Liver (tissue), 9 donors: ENCODE results near the gene BICDL1. TPM values are rescaled to one million over a fixed set of nuclear protein-coding genes. Genes with fewer than 3 reads are reported as not detected.
A peak's percentile ranks its signal among the peaks of the same experiment; 100 is the strongest.

ENCODE experiments used
- DNase-seq: peaks from one replicate; pipeline ENCODE4 v3.0.0-alpha.2; 2017; ENCODE audit warnings: low spot score
- H3K27ac ChIP-seq, 2 donors: one replicate each; pipeline ENCODE4 v1.7.0; 2013; ENCODE audit warnings: inconsistent platforms in 2 of 2, low read length in 2 of 2, control low read depth in 1 of 2, low read depth in 1 of 2, mild to moderate bottlenecking in 1 of 2
- H3K27me3 ChIP-seq, 4 donors: one replicate each; pipeline versions ENCODE4 v1.6.1 to v1.7.0; 2013; ENCODE audit warnings: low read length in 3 of 4, inconsistent platforms in 1 of 4, mild to moderate bottlenecking in 1 of 4, moderate library complexity in 1 of 4; ENCODE audit not compliant: control insufficient read depth in 4 of 4, insufficient read depth in 4 of 4
- H3K36me3 ChIP-seq, 4 donors: one replicate each; pipeline versions ENCODE4 v1.6.1 to v1.7.0; 2013; ENCODE audit warnings: low read length in 3 of 4, mild to moderate bottlenecking in 3 of 4, low read depth in 1 of 4, moderate library complexity in 1 of 4; ENCODE audit not compliant: control insufficient read depth in 4 of 4, insufficient read depth in 3 of 4
- H3K4me1 ChIP-seq, 4 donors: one replicate each; pipeline versions ENCODE4 v1.6.1 to v1.7.0; 2013; ENCODE audit warnings: low read length in 3 of 4, mild to moderate bottlenecking in 3 of 4, moderate library complexity in 1 of 4; ENCODE audit not compliant: control insufficient read depth in 4 of 4, insufficient read depth in 4 of 4
- H3K4me3 ChIP-seq, 3 donors: one replicate each; pipeline versions ENCODE4 v1.6.1 to v1.7.0; 2013; ENCODE audit warnings: low read length in 3 of 3, control low read depth in 1 of 3, low read depth in 1 of 3, mild to moderate bottlenecking in 1 of 3
- H3K9ac ChIP-seq, 2 donors: one replicate each; pipeline ENCODE4 v1.7.0; 2013; ENCODE audit warnings: low read length in 2 of 2, mild to moderate bottlenecking in 2 of 2, moderate library complexity in 2 of 2, control low read depth in 1 of 2, low read depth in 1 of 2
- H3K9me3 ChIP-seq, 4 donors: one replicate each; pipeline versions ENCODE4 v1.6.1 to v1.7.0; 2013; ENCODE audit warnings: low read length in 3 of 4; ENCODE audit not compliant: control insufficient read depth in 4 of 4
- ATF3 ChIP-seq: IDR thresholded peaks from 2 replicates; pipeline ENCODE4 v1.6.1; 2016; ENCODE audit warnings: antibody characterized with exemption
- EGR1 ChIP-seq, 2 donors: IDR thresholded peaks; 2 replicates each; pipeline ENCODE4 v1.6.1; 2016 to 2018; ENCODE audit warnings: antibody characterized with exemption in 2 of 2, low read depth in 2 of 2
- FOXA2 ChIP-seq: IDR thresholded peaks from 2 replicates; pipeline ENCODE4 v1.6.1; 2016; ENCODE audit warnings: antibody characterized with exemption
- GABPA ChIP-seq, 2 donors: IDR thresholded peaks in 1 of 2; conservative IDR thresholded peaks in 1 of 2; 2 replicates each; pipeline ENCODE4 v1.6.1; 2016; ENCODE audit warnings: antibody characterized with exemption in 2 of 2, mild to moderate bottlenecking in 1 of 2, moderate library complexity in 1 of 2
- HNF4A ChIP-seq, 2 donors: conservative IDR thresholded peaks; 2 replicates each; pipeline ENCODE4 v1.6.1; 2016; ENCODE audit warnings: antibody characterized with exemption in 2 of 2, mild to moderate bottlenecking in 2 of 2
- JUND ChIP-seq, 2 donors: IDR thresholded peaks; 2 replicates each; pipeline ENCODE4 v1.6.1; 2016; ENCODE audit warnings: antibody characterized with exemption in 2 of 2
- NR2F2 ChIP-seq: IDR thresholded peaks from 2 replicates; pipeline ENCODE4 v1.6.1; 2016; ENCODE audit warnings: antibody characterized with exemption
- TAF1 ChIP-seq: conservative IDR thresholded peaks from 2 replicates; pipeline ENCODE4 v1.6.1; 2016; ENCODE audit warnings: antibody characterized with exemption, mild to moderate bottlenecking
- WGBS: extraction: QIAGEN DNeasy Blood & Tissue Kit; methylation state at CpG from one replicate; pipeline ENCODE4 v1.1.7; 2013; 5-methylcytosine and 5-hydroxymethylcytosine counted together
- polyA plus RNA-seq, 2 donors: library from polyadenylated mRNA; stranded (reverse) in 1 of 2; unstranded in 1 of 2; fragments of 200-250 nt in 1 of 2; fragments of >200 nt in 1 of 2; fragmentation: Nextera tagmentation in 1 of 2; extraction: Ambion mirVana in 1 of 2; gene quantifications; one replicate each; pipeline versions ENCODE4 v1.2.1 to v1.2.3, GENCODE V29; 2013 to 2015
- total RNA-seq, 2 donors: library from RNA; depleted of rRNA; stranded (reverse); fragments of >200 nt; gene quantifications; one replicate each; pipeline ENCODE4 v1.2.3, GENCODE V29; 2014
- TF ChIP-seq, protein P1 (sequence below): IDR thresholded peaks from 2 replicates; pipeline ENCODE4 v1.6.1; 2016; ENCODE audit warnings: antibody characterized with exemption, mild to moderate bottlenecking
- TF ChIP-seq, protein P2 (sequence below): IDR thresholded peaks from 2 replicates; pipeline ENCODE4 v1.6.1; 2016; ENCODE audit warnings: antibody characterized with exemption
- donor health status: healthy.
- donor health status: healthy.
- donor health status: healthy.
- donor health status: healthy.
- donor health status: healthy.

The BICDL1 gene
- total and polyA plus RNA-seq, 4 donors, result 0.65 to 3.8 (median 2.3) TPM

GRCh38 chr12:120118321-120119061, 129.5 kb downstream of the BICDL1 start:
- WGBS, result 77% methylated on average over 11 of the region's 11 CpGs
- TF ChIP-seq EGR1 (IDR thresholded peaks at IDR 0.05; ENCODE audit: low read depth in 2 of 2) (no peak), FOXA2 (no peak), GABPA (IDR thresholded peaks at IDR 0.05 in 1 of 2, conservative IDR thresholded peaks at IDR 0.05 in 1 of 2) (no peak)
- Histone ChIP-seq H3K9ac (peak overlapping the region in 1 of 2 donors; percentile 12), H3K4me1 (peaks cover 13 to 30% (median 26%) of the 10 kb centered on the region in 4 donors), H3K4me3 (peak overlapping the region in 1 of 3 donors; percentile 97), H3K27me3 (no peaks in the 10 kb centered on the region), H3K9me3 (no peaks in the 10 kb centered on the region), H3K27ac (peak overlapping the region in 1 of 2 donors; percentile 23), H3K36me3 (no peaks in the 10 kb centered on the region)
- no peak for DNase-seq

- no peak overlapping the region for H3K4me3 ChIP-seq
- no peak overlapping the region for H3K27ac ChIP-seq
These were observed 130.4 kb downstream of the BICDL1 start for GRCh38 chr12:120119271-120119973.

DNA sequence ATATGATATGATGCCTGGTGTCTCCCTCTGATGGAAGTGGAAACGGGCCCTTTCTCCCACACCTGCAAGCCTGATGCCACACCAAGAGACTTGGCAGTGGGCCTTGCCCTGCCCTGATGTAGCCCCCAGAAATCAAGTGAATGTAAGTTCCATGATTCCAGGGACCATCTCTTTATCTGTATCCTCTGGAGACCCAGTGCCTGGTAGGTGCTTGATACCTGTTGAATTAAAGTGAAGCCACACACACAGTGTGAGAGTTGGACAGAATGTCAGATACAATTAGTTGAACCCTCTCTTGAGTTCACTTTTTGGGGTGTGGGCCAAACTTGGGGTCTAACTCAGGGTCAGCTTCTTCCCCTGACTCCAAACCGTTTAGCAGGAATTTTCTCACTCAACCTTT, 132.3 kb downstream of the BICDL1 start:
- peaks cover 0 to 7% (median 1%) of the 10 kb centered on the region in 4 donors for H3K36me3 ChIP-seq
- TF ChIP-seq EGR1 (IDR thresholded peaks at IDR 0.05; ENCODE audit: low read depth in 2 of 2) (no peak), HNF4A (conservative IDR thresholded peaks at IDR 0.05) (no peak), NR2F2 (no peak), ATF3 (no peak), TAF1 (no peak), FOXA2 (no peak)
- TF ChIP-seq, protein P1, sequence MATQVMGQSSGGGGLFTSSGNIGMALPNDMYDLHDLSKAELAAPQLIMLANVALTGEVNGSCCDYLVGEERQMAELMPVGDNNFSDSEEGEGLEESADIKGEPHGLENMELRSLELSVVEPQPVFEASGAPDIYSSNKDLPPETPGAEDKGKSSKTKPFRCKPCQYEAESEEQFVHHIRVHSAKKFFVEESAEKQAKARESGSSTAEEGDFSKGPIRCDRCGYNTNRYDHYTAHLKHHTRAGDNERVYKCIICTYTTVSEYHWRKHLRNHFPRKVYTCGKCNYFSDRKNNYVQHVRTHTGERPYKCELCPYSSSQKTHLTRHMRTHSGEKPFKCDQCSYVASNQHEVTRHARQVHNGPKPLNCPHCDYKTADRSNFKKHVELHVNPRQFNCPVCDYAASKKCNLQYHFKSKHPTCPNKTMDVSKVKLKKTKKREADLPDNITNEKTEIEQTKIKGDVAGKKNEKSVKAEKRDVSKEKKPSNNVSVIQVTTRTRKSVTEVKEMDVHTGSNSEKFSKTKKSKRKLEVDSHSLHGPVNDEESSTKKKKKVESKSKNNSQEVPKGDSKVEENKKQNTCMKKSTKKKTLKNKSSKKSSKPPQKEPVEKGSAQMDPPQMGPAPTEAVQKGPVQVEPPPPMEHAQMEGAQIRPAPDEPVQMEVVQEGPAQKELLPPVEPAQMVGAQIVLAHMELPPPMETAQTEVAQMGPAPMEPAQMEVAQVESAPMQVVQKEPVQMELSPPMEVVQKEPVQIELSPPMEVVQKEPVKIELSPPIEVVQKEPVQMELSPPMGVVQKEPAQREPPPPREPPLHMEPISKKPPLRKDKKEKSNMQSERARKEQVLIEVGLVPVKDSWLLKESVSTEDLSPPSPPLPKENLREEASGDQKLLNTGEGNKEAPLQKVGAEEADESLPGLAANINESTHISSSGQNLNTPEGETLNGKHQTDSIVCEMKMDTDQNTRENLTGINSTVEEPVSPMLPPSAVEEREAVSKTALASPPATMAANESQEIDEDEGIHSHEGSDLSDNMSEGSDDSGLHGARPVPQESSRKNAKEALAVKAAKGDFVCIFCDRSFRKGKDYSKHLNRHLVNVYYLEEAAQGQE, result no peak
- TF ChIP-seq, protein P2, sequence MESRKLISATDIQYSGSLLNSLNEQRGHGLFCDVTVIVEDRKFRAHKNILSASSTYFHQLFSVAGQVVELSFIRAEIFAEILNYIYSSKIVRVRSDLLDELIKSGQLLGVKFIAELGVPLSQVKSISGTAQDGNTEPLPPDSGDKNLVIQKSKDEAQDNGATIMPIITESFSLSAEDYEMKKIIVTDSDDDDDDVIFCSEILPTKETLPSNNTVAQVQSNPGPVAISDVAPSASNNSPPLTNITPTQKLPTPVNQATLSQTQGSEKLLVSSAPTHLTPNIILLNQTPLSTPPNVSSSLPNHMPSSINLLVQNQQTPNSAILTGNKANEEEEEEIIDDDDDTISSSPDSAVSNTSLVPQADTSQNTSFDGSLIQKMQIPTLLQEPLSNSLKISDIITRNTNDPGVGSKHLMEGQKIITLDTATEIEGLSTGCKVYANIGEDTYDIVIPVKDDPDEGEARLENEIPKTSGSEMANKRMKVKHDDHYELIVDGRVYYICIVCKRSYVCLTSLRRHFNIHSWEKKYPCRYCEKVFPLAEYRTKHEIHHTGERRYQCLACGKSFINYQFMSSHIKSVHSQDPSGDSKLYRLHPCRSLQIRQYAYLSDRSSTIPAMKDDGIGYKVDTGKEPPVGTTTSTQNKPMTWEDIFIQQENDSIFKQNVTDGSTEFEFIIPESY, result no peak
- no peak overlapping the region for H3K27ac ChIP-seq
- no peaks in the 10 kb centered on the region for H3K27me3 ChIP-seq
- 84% methylated on average over 2 of the region's 2 CpGs for WGBS
- H3K9me3 ChIP-seq, result no peaks in the 10 kb centered on the region
- no peak overlapping the region for H3K9ac ChIP-seq
- peaks cover 2 to 16% (median 13%) of the 10 kb centered on the region in 4 donors for H3K4me1 ChIP-seq
- DNase-seq, result no peak
- H3K4me3 ChIP-seq, result no peak overlapping the region

More at GRCh38 chr12:120119271-120119973, 130.4 kb downstream of the BICDL1 start:
- Histone ChIP-seq H3K9me3 (no peaks in the 10 kb centered on the region), H3K9ac (no peak overlapping the region), H3K36me3 (no peaks in the 10 kb centered on the region), H3K27me3 (no peaks in the 10 kb centered on the region), H3K4me1 (peaks cover 13 to 30% (median 26%) of the 10 kb centered on the region in 4 donors)
- no peak for TF ChIP-seq JUND (IDR thresholded peaks at IDR 0.05)
- WGBS, result 76% methylated on average over 9 of the region's 9 CpGs
- no peak for DNase-seq
